Mesenteric fat pad (tissue), 1 donor: ENCODE measurements around the gene PSAPL1. TPM values are rescaled to one million over a fixed set of nuclear protein-coding genes. Genes with fewer than 3 reads are reported as not detected.

Experiments used
- DNase-seq: peaks from one replicate; pipeline ENCODE4 v3.0.0-alpha.2; 2020; ENCODE audit warnings: low spot score
- total RNA-seq: library from RNA; stranded (reverse); fragmentation: NEBNext Ultra II Directional; extraction: Animal tissue kit (Norgen Biotek cat#: 25700); gene quantifications from one replicate; pipeline ENCODE4 v1.2.1, GENCODE V29; 2021
- donor health status: DM: yes; HTN: yes; CAD: no.

The PSAPL1 gene
- total RNA-seq, 1 donor from 2014 or later = not detected

- peak; percentile 88 for DNase-seq
Measured at GRCh38 chr4:7397206-7398103, 37.3 kb downstream of the PSAPL1 start.

DNA sequence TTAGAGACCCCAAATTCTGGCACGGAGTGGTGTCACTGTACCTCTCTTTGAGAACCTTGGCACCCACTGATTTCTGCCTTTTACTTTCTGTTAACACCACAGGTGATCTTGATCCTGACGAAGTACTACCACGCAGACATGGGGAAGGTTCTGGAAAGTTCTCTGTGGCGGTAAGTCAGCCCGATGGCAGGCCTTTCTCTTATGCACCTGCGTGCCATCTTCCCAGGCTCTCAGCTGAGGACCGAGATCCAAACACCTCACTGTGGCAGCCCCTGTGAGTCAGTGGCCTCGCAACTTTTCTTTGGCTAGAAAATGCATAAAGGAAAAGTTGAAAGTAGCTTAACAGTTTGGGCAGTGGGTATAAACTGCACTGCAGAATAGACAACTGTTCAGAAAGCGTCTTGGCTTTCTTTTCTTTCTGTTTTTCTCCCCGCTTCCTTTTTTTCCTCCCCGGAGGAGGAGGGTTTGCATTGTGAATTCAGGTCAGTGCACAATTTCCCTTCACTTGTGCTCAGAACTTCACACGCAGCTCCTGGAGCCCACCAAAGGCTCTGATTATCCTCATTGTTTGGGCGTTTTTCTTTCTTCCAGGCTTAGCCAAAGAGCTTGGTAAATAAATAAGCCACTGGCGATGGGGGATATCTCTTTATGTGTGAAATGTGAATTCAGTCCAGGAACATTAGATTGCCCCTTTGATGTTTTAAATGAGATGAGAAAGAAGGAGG is 38.4 kb downstream of the PSAPL1 start:
- DNase-seq = peak; percentile 43

GRCh38 chr4:7395645-7396044 is 39.1 kb downstream of the PSAPL1 start:
- peak; percentile 43 for DNase-seq

GRCh38 chr4:7394681-7395451 is 39.9 kb downstream of the PSAPL1 start:
- peak; percentile 74 for DNase-seq

DNA sequence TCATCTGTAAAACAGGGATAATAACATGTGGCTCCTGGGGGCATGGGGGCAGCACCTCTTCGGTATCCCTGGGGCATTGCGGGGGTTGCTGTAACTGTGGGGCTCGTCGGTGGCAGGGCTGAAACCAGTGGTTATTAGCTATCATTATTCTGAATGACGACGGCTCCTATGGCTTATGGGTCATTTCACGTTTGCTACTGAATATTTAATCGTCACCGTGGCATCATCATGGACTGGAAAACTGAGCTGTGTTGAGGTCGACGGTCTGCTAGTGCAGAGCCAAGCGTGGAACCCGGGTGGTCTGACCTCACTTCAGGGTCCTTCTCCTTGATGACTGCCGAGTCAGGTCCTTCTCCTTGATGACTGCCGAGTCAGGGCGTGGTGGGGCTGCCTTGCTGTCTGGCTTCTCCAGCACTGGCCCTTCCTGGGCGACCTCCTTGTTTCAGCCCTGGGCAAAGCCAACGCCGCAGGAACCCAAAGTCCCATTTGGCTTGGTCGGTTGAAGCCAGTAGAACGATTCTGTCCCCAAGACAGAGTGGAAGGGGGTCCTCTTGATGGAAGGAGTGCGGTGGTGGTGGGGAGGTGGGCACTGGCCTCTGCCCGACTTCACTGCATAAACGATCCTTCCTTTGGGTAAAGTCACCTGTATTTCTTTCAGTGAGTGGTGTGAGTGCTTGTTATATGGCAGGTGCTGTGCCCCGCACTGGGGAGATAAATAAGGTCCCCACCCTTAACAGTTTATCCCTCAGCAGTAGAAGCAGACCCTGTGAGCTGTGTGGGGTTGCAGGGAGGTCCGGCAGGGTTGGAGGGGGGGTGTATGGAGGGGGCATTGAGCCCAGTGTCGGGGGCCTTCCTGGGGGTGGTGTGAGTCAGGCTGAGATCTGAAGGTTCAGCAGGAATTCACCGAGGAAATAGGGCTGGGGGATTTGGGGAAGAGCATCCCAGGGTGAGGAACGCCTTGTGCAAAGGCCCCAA is 40.8 kb downstream of the PSAPL1 start:
- DNase-seq = peak; percentile 74

GRCh38 chr4:7392438-7393421 is 42.0 kb downstream of the PSAPL1 start:
- peak; percentile 84 for DNase-seq

- DNase-seq = peak; percentile 84
Measured at GRCh38 chr4:7391637-7392437, 42.9 kb downstream of the PSAPL1 start.

GRCh38 chr4:7390906-7391636 is 43.7 kb downstream of the PSAPL1 start:
- peak; percentile 72 for DNase-seq

DNA sequence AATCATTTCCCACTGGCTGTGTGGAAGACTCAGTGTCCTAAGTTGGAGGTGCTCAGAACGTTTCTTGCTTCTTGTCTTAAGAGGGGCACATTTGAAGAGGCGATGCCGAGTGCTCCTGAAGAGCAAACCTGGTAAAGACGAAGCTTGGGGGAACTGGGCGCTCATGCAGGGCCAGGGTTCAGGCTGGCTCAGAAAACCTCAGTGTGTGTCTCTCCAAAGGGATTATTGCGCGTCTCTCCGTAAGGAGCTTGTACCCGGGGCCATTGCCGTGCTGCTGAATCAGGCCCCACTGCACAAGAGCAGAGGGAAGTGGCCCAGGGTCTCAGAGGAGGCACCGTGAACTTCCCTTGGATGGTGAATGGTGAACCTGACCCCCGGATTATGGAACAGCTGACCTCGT is 44.4 kb downstream of the PSAPL1 start:
- DNase-seq = peak; percentile 16

GRCh38 chr4:7389719-7390118 is 45.0 kb downstream of the PSAPL1 start:
- peak; percentile 68 for DNase-seq

DNA sequence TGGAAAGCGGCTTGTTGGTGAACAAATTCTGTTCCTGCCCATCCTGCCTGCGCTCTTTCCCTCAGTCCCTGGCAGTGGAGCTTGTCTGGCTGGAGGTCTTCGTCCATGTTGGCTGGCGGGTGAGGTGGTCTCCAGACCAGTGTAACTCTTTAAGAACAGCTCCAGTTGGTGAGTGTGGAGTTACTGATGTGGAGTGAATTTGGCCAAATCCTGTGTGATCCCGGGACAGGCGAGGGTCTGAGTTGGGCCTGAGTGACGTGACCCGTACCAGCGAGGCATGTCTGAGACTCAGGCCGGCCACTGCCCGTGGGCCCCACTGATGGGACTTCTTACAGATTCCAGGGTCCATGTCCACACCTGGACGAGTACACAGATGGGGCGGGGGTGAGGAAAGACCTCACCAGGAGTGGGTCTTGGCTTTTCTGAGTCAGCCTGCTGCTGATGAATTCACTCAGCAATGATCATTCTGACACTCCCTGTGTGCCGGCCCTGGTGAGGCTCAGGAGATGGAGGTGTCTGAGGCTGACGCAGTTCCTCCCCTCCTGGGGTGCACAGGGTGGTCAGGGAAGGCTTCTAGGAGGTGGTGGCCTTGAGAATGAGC is 45.5 kb downstream of the PSAPL1 start:
- DNase-seq = peak; percentile 74

GRCh38 chr4:7388627-7389026 is 46.1 kb downstream of the PSAPL1 start:
- DNase-seq = peak; percentile 69

DNA sequence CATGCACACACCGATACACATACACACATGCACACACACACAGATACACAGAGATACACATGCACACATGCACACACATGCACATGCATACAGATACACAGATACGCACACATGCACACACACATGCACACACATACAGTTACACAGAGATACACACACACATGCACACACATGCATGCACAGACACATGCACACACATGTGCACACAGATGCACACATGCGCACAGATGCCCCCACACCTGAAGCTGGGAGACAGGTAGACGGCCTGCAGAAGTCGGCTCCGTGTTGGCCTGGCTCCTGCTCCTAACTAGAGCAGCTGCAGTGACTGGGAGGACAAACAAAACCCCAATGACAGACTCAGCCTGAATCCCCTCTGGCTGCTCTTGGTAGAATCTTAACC is 46.8 kb downstream of the PSAPL1 start:
- DNase-seq = peak; percentile 60

DNA sequence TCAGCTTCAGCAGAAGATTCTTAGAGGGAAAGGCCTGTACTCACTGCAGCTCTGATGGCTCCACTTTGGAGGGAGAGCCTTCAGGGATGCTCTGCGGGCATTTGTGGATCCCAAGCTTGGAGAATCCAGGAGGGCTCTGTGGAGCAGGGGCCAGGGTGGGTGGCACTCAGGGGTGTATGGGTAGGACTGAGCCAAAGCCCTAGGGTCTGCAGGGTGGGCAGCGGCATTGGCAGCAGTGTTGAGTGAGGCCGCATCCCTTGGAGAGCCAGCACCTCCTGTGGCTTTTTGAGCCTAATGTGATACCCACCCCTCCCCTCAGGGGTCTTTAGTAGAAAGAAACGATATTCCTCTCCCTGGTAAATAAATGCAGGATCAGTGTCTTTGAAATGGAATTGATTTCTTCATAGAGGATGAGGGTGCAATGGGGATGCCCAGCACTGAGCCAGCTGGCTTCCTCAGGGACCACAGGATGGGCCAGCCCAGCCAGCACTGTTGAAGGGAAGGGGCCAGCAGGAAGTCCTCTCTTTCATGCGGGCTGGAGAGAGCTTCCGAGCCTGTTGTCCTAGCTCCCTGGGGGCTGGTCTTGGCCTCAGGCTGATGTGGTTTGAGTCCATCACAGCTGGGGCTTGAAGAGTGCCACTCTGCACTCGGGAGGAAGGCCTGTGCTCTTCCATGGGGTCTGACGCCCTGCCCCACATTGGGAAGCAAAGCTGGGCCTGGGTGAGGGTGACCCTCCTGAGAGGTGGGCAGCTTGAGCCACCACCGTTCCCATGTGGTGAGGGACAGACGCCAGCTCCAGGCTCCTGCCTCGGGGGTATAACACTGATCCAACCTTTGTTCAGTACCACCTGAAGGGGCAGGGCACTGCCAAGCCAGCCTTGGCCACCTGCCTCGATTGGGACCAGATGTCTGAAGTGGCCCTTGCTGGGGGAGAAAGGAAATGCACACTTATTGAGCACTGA is 49.5 kb downstream of the PSAPL1 start:
- DNase-seq = peak; percentile 51

DNA sequence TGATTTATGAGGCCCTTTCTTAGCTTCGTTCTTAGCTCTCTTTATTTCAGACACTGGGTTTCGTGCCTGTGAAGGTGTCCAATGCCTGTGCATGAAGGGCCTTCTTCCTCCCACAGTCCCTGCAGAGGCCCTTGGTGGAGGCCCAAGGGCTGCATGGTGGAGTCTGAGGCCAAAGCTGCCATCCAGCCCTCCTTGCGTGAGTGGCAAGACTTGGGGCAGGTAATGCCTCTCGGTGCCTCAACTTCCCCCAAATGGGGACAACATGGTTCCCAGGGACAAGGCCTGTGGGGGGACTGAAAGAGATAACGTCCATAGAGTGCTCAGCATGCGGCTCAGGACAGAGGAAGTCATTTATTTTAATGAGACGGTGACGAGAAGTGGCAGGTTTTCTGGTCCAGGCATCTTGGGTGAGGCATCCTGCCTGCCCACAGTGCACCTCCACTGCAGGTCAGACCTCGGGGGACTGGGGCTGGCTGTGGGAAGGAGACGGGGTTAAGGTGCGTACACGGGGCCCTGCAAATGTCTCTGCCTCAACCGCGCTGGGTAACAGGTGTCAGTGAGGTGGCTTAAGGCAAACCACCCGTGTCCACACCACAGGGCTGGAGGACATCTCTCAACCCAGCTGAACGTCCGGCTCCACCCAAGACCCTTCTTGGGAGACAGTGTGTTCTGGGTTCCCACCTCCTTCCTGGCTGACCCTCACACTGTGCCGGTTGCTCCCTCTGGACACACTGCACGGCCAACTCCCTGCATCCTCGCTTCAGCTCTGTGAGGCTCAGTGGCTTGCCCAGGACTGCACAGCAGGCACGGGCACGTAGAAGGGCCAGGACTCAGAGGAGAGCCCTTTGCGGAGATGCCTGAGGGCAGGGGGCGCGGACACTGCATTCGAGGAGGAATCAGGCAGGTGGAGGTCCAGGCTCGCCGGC is 50.5 kb downstream of the PSAPL1 start:
- peak; percentile 80 for DNase-seq
